GM23338 (cell line): ENCODE results near the gene PUS1.

Experiments
- CREB1 ChIP-seq: fragments of 250-450 bp; sonication (Bioruptor Pico); IDR thresholded peaks from 2 replicates; pipeline ENCODE4 v1.5.0; 2020; ENCODE audit warnings: low read depth, mild to moderate bottlenecking, moderate library complexity
- EZH2 ChIP-seq: fragments of 200-600 bp; sonication (generic); IDR thresholded peaks from one replicate; pipeline ENCODE4 v1.8.0; 2017; ENCODE audit warnings: antibody characterized with exemption, mild to moderate bottlenecking, low read depth; ENCODE audit not compliant: unreplicated experiment
- EZH2phosphoT487 ChIP-seq: fragments of 200-600 bp; sonication (generic); IDR thresholded peaks from one replicate; pipeline ENCODE4 v1.8.1; 2018; ENCODE audit warnings: antibody characterized with exemption; ENCODE audit not compliant: unreplicated experiment
- NANOG ChIP-seq: IDR thresholded peaks from 2 replicates; pipeline ENCODE4 v1.6.1; 2016; ENCODE audit warnings: antibody characterized with exemption, borderline replicate concordance
- POLR2AphosphoS5 ChIP-seq: IDR thresholded peaks from 2 replicates; pipeline ENCODE4 v1.6.1; 2016; ENCODE audit warnings: antibody characterized with exemption, low read depth
- STAT1 ChIP-seq: IDR thresholded peaks from one replicate; pipeline ENCODE4 v1.6.1; 2016; ENCODE audit warnings: antibody characterized with exemption; ENCODE audit not compliant: unreplicated experiment
- TF ChIP-seq, protein P1 (sequence below), 2 experiments: fragments of 200-600 bp in 1 of 2; sonication (generic) in 1 of 2; conservative IDR thresholded peaks; 2 replicates each; pipeline versions ENCODE4 v1.5.1 to v1.6.1; 2016 to 2017; ENCODE audit warnings: antibody characterized with exemption in 2 of 2, low read depth in 2 of 2, mild to moderate bottlenecking in 2 of 2, moderate library complexity in 1 of 2
- TF ChIP-seq, protein P2 (sequence below): IDR thresholded peaks from one replicate; pipeline ENCODE4 v1.6.1; 2018; ENCODE audit warnings: antibody characterized with exemption; ENCODE audit not compliant: unreplicated experiment
- TF ChIP-seq, protein P3 (sequence below): IDR thresholded peaks from 2 replicates; pipeline ENCODE4 v1.6.1; 2016; ENCODE audit warnings: antibody characterized with exemption

DNA sequence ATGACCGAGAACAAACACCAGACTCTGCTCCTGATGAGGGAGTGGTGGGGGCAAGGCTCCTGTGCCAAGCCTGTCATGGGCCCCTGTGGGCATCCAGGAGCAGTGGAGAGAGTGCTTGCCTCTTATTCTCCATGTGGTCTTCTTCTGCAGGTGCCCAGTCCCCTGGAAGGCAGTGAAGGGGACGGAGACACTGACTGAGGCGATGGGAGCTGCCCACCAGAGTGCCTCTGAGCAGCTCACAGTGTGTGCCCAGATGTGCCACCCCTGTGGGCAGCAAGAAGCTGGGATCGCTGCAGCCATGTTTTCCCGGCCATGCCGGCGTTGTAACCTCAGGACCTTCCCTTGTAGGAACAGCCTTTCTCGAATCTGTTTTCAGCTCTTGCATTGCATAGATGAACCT, 14.3 kb downstream of the PUS1 start:
- TF ChIP-seq, protein P1, sequence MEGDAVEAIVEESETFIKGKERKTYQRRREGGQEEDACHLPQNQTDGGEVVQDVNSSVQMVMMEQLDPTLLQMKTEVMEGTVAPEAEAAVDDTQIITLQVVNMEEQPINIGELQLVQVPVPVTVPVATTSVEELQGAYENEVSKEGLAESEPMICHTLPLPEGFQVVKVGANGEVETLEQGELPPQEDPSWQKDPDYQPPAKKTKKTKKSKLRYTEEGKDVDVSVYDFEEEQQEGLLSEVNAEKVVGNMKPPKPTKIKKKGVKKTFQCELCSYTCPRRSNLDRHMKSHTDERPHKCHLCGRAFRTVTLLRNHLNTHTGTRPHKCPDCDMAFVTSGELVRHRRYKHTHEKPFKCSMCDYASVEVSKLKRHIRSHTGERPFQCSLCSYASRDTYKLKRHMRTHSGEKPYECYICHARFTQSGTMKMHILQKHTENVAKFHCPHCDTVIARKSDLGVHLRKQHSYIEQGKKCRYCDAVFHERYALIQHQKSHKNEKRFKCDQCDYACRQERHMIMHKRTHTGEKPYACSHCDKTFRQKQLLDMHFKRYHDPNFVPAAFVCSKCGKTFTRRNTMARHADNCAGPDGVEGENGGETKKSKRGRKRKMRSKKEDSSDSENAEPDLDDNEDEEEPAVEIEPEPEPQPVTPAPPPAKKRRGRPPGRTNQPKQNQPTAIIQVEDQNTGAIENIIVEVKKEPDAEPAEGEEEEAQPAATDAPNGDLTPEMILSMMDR (conservative IDR thresholded peaks at IDR 0.05; ENCODE audit: low read depth in 2 of 2) = no peak
- TF ChIP-seq EZH2 = no peak
- TF ChIP-seq POLR2AphosphoS5 = no peak
- no peak for TF ChIP-seq EZH2phosphoT487
- TF ChIP-seq CREB1 (CRISPR knock-in tag) = no peak
- TF ChIP-seq, protein P2, sequence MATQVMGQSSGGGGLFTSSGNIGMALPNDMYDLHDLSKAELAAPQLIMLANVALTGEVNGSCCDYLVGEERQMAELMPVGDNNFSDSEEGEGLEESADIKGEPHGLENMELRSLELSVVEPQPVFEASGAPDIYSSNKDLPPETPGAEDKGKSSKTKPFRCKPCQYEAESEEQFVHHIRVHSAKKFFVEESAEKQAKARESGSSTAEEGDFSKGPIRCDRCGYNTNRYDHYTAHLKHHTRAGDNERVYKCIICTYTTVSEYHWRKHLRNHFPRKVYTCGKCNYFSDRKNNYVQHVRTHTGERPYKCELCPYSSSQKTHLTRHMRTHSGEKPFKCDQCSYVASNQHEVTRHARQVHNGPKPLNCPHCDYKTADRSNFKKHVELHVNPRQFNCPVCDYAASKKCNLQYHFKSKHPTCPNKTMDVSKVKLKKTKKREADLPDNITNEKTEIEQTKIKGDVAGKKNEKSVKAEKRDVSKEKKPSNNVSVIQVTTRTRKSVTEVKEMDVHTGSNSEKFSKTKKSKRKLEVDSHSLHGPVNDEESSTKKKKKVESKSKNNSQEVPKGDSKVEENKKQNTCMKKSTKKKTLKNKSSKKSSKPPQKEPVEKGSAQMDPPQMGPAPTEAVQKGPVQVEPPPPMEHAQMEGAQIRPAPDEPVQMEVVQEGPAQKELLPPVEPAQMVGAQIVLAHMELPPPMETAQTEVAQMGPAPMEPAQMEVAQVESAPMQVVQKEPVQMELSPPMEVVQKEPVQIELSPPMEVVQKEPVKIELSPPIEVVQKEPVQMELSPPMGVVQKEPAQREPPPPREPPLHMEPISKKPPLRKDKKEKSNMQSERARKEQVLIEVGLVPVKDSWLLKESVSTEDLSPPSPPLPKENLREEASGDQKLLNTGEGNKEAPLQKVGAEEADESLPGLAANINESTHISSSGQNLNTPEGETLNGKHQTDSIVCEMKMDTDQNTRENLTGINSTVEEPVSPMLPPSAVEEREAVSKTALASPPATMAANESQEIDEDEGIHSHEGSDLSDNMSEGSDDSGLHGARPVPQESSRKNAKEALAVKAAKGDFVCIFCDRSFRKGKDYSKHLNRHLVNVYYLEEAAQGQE = no peak
- no peak for TF ChIP-seq STAT1
- TF ChIP-seq, protein P3, sequence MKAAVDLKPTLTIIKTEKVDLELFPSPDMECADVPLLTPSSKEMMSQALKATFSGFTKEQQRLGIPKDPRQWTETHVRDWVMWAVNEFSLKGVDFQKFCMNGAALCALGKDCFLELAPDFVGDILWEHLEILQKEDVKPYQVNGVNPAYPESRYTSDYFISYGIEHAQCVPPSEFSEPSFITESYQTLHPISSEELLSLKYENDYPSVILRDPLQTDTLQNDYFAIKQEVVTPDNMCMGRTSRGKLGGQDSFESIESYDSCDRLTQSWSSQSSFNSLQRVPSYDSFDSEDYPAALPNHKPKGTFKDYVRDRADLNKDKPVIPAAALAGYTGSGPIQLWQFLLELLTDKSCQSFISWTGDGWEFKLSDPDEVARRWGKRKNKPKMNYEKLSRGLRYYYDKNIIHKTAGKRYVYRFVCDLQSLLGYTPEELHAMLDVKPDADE = no peak
- TF ChIP-seq NANOG = no peak
